Activated T-helper 1 cell treated with anti-CD3 and anti-CD28 coated beads, Interleukin-2, amount 50 U/mL, for 16 hours (primary cell): ENCODE data around the gene RSAD2.
A peak's percentile ranks its signal among the peaks of the same experiment; 100 is the strongest.

Source experiments
- DNase-seq, 2 donors: peaks; one replicate each; pipeline ENCODE4 v3.0.0-alpha.2; 2020; ENCODE audit warnings: low read depth in 1 of 2, low spot score in 1 of 2

Gene RSAD2

DNA sequence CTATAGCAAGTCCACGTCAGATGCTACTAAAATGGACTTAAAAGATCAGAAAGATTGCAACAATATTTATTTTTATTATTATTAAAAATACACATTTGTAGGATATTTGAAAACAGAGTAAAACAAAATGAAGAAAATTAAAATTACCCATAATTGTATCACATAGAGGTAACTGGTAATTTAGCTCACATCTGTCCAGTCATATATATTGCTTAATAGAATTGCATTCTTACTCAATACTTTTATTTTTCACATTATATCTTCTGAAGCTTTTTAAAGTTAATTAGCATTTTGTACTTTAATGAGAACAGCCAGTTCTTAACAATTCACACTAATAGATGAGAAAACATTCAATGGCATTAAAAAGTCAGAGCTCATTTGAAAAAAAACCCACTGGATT is 28.1 kb downstream of the RSAD2 start:
- no peak for DNase-seq

DNA sequence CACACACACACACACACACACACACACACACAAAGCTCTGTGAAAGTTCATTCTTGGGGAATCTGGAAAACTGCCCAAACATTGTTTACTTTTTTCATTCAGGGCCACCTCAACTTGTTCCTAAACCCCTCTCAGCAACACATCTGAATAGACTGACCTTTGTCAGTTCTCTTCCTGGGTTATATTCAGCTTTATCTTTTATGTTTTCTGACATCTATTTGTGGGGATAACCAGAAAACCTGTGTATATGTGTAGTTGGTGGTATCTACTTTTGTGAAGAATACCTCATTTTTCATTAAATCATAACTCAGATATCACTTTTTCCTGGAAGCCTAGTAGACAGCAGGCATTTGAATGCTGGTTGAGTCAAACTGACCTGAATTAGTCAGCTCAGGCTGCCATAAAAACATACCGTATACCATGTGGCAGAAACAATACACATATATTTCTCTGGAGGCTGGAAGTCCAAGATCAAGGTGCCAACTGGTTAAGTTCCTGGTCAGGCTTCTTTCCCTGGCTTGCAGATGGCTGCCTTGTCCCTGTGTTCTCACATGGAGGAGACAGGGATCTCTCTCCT is 28.7 kb downstream of the RSAD2 start:
- no peak for DNase-seq

DNA sequence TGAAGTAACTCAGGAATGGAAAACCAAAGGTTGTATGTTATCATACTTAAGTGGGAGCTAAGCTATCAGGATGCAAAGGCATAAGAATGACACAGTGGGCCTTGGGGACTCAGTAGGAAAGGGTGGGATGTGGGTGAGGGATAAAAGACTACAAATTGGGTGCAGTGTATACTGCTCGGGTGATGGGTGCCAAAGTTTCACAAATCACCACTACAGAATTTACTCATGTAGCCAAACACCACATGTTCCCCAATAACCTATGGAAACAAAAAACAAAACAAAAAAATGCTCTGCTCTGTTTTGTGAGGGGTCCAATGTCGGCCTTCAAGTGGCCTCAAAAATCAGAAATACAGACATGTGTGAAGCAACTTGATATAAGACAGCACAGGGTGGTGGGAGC is 30.7 kb downstream of the RSAD2 start:
- DNase-seq, result no peak

DNA sequence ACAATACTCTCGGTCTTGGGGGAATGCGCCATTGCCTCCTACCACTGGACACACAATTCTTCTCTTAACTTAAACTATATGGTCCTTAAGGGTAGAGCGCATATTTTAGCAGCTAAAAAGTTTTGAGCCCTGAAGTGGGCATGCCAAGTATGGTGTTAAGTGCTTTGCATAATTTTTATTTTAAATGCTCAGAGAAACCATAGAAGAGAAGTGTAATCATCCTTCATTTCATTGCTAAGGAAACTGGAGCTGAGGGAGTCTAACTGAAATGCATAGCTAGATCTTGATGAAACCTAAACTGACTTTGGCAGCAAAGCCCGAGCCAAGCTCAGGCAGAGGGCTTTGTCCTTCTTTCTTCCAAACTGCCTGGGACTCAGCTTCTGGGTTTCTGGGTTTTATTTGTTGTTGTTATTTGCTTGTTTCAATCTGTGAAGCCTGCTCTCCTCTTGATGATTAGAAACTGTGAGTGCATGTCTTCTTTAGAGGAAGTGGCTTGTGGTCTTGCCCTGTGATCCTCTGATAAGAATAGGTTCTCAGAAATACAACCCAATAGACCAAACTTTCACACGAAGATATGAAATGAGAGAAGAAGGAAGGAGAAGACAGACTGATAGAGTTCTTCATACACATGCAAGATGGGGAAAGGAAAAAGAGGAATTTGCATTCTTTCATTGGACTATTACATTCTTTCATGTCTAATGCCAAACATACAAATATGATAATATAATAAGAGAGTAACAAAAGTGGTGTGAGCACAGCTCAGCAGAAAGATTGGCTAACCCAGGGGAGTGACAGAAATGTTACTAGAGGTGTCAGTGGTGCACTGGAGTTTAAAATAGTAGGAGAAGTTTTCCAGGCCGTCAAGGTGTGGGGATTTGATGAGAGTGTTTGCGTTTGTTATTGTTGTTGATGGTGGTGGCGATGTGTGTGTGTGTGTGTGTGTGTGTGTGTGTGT is 32.1 kb downstream of the RSAD2 start:
- no peak for DNase-seq

DNA sequence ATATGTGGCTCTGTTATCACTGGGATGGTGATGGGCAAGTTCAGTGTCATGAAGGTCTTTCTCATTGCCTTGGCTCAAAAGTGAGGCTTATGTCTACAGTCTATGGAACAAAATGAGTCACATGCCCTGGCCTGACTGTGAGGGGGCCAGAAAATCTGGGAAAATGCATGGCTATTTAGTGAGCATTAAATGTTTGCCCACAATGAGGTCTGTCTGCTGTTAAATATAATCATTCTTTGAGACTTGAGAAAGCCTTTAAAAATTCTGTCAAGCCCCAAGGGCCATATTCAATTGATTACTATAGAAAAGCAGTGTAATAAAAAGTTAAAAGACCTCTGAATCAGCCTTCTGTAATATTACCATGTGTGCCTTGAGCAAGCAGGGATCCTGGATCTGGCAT is 34.1 kb downstream of the RSAD2 start:
- no peak for DNase-seq

DNA sequence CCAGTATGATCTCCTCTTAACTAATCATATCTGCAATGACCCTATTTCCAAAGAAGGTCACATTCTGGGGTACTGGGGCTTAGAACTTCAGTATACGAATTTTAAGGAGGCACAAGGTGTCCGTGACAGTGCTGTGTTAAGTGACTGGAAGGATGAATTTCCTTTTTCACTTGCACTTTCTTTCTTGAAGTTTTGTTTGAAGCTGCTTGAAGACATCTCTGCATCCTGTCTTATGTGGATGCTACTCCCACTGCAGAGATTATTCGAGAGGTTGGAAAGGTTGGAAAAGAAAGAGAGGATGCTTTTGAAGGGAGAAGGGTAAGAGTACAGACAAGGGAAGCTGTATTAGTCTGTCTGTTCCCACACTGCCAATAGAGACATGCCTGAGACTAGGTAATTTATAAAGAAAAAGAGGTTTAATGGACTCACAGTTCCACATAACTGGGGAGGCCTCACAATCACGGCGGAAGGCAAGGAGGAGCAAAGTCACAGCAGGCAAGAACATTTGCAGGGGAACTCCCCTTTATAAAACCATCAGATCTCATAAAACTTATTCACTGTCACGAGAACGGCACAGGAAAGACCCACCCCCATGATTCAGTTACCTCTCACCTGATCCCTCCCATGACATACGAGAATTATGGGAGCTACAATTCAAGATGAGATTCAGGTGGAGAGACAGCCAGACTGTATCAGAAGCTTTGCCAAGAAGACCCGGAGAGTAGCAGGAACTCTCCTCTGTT is 36.0 kb downstream of the RSAD2 start:
- peak in 1 of 2 donors; percentile 39 for DNase-seq

DNA sequence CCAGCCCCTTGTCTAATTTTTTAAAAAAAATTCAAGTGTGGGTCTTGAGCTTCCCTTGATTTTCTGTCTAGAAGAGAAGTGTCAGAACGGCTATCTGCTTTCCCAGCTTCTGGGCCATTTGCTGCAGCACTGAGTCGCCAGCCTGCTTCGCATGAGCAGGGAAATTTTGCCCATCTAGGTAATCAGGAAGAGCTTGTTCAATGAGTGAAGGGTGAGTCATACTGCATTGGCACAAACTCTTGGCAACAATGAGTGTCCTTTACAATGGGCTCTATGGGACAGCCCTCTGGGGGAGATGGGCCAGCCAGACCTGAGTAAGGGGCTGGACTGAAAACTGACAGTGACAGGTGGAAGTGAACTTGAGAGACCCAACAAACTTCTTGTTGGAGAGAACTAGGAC is 37.3 kb downstream of the RSAD2 start:
- DNase-seq, result no peak

DNA sequence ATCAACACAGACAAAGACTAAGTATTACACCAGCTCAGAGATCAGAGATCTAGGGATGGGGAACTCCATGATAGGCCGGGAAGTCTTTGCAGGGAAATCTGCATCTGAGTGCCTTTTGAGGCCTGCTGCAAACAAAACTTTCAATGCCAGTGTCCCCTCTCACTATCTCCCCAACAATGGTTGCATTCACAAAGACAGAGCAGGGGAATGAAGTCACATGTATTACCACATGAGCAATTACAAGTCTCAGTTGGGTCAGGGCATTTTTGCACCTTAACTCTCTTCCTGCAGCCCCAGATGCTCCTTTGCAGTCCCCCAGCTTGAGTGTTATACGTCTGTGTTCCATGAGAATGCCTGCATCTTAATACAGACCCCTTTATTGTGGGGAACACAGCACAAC is 37.8 kb downstream of the RSAD2 start:
- no peak for DNase-seq

DNA sequence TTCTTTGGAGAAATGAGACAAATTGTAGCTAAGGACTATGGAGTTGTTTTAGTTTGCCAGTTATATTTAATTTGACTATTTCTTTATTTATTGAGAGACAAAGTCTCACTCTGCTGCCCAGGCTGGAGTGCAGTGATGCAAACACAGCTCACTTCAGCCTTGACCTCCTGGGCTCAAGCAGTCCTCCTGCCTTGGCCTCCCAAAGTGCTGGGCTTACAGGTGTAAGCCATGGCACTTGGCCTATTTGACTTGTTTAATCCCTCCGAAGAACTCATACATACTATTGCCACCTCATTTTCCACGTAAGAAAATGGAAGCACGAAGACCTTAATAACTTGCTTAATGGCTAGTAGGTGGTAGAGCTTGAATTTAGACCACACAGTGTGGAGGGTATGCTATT is 38.6 kb downstream of the RSAD2 start:
- DNase-seq, result no peak

DNA sequence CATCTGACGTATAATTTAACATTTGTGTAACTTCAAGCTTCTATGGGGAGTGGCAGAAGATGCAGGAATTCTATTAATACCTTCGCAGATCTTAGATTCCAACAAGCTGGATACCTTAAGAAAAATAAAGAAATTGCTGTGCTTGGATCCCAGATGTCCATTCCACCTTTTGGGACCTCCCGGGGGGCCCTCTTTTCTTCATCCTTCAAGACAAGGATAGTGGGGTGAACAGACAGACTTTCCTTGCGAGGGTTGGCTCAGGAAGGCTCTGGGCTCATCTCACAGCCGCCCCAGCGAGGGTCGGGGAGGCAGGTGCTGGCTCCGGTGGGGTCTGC is 39.1 kb downstream of the RSAD2 start:
- DNase-seq, result no peak

DNA sequence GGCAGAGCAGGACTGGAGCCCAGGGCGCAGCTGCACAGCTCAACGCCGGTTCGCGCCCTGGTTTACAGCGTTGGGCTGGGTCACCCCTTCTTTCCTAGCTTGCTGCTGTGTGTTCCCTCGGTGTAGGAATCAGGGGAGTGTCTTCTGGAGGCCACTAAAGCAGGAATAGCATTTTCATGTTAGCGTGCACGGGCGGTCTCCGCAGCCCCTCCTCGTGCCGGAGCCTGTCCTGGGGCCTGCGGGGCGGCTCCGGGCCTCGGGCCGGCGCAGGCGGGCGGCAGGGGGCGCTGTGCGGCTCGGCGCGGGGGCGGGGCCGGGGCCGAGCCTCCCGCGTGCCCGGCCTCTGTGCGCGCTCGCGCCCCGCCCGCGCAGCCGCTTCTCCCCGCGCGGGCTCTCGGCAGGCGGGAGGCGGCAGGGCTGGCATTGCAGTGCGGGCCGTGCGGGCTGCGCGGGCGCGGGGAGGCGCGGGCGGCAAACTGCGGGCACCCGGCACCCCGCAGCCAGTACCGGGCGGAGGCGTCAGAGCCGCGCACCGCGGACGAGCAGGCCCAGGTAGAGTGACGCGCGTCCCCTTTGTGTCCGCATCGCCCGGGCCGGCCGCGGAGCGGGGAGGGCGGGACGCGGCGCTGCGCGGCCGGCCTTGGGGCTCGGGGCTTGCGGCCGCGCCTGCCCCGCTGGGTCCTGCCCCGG is 39.6 kb downstream of the RSAD2 start, which contains the start of gene RNF144A:
Gene RNF144A (plus strand): TSS at position 342 of the 690 bp plus-strand sequence. CDS start 79,515 bp downstream, outside the sequence.
- DNase-seq, result peak; percentile 51 to 69

DNA sequence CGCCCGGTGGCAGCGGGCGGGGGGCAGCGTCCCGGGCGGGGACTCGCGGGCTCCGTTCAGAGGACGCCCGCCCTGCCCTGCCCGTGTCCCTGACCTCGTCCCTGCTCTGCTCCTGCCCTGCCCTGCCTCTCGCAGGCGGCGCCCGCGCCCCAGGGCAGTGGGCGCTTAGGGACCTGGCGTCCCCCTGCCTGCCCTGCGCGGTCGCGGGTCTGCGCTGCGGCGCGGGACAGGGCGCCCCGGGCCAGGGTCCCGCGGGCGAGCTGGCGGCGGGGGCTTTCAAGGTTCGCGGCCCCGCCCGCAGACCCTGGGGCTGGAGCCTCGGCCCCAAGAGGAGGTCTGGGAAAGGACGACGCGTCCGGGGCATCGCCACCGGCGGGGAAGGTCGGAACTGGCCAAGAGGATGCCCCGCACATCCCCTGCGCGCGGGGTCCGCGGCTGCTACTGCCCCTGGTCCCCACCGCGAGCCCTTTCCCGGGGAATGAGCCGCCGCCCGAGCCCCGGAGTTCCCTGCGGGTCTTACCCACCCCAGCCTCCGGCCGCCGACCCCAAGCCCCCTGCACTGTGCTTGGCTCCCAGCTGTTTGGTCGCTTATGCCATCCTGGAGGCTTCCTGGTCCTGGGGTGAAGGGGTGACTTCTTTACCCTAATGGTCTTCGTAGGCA is 40.3 kb downstream of the RSAD2 start:
- DNase-seq, result no peak

DNA sequence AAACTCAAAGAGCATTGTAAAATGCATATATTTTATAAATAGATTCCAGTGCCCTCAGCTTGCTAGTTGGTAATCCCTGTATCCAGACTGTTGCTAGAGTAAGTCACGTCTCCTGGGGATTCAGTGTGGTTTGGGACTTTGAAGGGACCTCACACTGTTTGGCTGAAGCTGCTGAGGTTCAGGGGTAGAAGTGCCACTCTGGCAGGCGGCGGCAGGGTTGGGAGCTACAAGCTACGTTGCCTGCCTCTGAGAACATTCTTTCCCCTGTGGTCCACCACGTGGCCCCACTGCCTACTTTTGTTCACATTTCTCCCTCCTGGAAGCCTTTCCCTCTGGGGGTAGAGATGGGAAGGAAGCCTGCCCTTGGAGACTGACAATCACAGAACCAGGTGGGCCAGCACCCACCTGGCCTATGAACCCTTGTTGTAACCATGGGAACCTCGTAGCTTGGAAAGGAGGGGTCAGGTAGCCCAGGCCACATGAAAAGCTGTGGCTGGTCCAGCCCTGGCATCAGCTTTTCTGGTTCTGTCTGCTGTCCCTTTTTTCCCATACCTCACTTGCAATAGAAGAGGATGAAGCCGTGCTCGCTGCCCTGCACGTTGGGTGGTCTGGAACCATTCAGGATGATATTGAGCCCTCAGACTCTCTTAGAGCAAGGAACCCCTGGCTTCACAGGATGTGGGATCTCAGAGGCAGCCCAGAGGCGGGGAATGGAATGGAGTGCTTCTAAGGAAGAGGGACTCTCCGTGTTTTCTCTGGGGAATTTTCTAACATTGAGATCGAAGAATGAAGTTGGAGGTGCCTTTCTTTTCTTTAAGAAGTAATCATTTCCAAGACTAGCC is 42.5 kb downstream of the RSAD2 start:
- DNase-seq, result no peak

DNA sequence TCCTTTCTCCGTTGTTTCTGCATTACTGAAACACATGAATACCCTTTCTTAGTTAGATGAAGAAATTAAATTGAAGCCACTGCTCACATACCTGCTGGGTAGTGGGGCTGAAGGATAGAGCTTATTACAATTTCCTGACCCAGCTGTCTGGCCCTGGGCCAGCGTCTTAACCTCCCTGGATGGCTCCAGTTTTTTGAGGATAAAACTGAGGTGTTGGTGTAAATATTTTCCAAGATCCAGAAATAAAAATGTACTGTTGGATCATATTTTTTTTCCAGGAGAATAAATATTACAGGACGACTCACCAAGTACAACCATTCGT is 43.1 kb downstream of the RSAD2 start:
- no peak for DNase-seq

DNA sequence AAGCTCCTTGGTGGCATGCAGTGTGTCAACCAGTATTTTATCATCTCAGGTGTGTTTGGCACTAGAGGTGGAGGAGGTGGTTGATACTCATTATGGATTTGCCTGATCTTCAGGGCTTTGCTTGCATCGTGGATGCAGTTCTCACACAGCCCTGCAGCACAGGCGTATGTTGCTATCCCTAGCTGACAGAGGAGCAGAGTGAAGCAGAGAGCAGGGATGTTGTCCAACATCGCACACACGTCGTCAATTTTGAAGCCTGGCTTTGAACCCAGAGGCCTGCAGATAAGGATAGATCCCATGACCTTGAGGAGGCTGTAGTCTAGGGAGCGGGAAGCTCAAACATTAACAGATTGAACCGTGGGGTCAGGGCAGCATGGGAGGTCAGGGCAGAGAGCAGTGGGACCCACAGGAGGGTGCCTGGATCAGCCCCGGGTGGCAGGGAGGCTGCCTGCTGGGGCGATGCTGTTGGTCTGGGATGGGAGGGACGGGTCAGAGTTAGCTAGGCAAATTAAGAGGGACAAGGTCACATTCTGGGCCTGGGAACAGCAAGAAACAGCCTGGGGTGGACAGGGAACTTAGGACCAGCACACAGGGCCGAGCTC is 43.8 kb downstream of the RSAD2 start:
- DNase-seq, result no peak

DNA sequence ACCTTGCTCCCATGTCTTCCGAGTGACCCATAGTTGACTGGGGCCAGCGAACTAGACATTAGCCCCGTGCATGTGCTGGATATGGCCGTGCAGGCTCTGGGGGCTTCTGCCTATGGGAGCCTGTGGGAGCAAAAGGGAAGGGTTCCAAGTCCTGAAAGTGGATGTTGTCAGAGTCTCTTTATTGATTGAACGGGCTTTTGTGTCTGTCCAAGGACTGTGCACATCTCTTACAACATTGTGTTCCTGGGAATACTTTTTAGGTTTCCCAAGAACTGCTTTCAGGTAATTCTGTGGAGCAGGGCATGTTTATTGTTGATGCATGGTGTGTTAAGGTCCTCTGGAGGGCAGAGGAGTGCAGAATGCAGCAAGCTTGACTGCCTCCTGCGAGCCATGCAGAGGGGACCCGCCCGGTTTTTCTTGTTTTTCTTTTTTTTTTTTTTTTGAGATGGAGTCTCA is 44.7 kb downstream of the RSAD2 start:
- DNase-seq, result no peak

DNA sequence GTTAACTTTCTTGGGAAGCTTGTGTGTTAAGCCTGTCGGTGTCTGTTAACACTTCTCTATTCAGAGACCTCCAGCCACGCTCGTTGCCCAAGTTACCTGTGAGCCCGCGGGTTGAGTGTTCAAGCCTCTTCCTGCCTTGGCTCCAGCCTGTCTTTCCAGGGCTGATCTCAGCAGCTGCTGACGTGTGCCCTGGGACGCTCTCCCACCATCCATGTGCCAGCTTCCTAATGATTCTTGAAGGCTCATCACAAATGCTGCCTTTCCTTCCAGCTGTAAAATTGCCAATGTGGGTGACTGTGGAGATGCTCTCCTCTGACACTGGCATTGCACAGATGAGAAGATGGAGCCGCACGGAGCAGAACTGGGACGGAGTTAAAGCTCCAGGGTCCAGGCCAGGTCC is 45.7 kb downstream of the RSAD2 start:
- no peak for DNase-seq

DNA sequence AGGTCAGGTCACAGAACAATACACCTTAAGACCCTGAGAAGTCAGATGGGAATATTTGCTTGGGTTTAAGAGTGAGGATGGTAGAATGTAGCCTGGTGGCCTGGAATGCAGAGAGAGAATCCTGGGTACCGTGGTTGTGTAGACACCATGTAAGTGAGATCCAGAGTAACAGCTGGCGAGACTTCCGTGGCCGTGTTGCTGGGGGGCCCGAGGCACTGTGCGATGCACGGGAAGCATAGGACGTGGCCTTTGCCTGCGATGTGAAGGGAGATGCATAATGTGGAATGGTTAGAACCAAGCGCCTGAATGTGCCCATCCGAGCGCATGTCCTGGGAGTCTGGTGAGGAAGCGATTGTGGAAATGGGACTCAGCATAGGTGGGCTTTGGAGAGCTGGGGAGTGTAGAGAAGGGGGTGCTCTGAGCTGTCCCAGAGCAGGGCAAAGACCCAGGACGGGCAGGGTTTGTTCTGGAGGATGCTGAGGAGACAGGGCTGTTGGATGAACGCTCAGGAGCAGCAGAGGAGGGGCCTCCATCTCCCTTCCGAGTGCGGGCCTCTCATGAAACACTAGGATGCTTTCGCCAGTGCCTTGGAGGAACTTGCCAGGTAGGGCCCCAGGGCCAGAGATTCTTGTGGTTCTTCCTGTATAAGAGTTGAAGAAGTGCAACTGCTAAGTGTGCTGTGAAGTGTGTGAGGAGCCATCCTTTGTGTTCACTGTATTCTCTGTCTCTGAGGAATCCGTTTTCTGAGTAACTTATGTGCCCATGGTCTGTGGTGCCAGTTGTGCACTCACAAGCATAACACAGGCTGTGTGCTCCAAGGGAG is 46.7 kb downstream of the RSAD2 start:
- no peak for DNase-seq

DNA sequence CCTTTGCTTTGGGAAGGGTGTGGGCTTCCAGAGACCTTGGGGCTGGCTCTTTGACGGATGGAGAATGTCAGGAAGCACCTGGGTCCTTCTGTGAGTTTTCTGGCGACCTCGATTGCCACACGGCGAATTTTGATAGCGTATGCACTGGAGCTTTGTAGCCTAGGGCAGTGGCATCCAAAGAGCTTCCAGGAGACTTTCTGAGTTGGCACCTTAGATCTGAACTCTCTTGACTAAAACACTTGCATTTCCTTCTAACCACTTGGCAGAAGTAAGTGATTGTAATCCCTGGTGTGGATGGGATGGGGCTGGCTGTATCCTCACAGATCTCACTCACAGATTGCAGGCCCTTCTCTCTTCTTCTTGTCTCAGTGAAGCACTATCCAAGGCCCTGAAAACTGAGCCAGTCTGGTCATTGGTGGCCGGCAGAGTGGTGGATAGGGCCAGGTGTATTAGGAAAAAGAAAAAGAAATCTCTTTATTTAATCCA is 47.4 kb downstream of the RSAD2 start:
- no peak for DNase-seq
